ENCODE results near the gene VPS8. TPM values are rescaled to one million over a fixed set of nuclear protein-coding genes. Genes with fewer than 3 reads are reported as not detected.

The VPS8 gene
- total and polyA plus RNA-seq, 2 of the 13 experiments (the other 11 are each of a cell fraction or from before 2014, with no cell fraction given), result 14.2 to 35.1 TPM

- Histone ChIP-seq H3K4me3 (replicated peaks in 1 of 3; ENCODE audit: insufficient read depth in 1 of 3, low read depth in 2 of 3, low read length in 3 of 3) (no peak overlapping the region), H2AFZ (ENCODE audit: low read length) (no peak overlapping the region), H3K27me3 (ENCODE audit: control insufficient read depth in 1 of 2, insufficient read depth in 2 of 2, low read length in 2 of 2) (no peaks in the 10 kb centered on the region), H3K79me2 (ENCODE audit: insufficient read depth, low read length) (no peaks in the 10 kb centered on the region), H3K27ac (ENCODE audit: extremely low read length, insufficient read depth, low read length) (no peak overlapping the region), H3K4me1 (ENCODE audit: insufficient read depth, low read length) (no peaks in the 10 kb centered on the region), H3K4me2 (ENCODE audit: low read depth, low read length) (no peak overlapping the region), H3K9me3 (ENCODE audit: low read length) (no peaks in the 10 kb centered on the region), H3K9ac (ENCODE audit: insufficient read depth, low read depth, low read length) (no peak overlapping the region), H4K20me1 (ENCODE audit: insufficient read depth, low read length) (no peaks in the 10 kb centered on the region), H3K36me3 (replicated peaks in 1 of 2; ENCODE audit: control insufficient read depth in 1 of 2, insufficient read depth in 2 of 2, low read length in 2 of 2) (no peaks in the 10 kb centered on the region)
- POLR2A ChIA-PET, result no interaction called here
- no peak for TF ChIP-seq ELK4 (CRISPR knock-in tag; IDR thresholded peaks at IDR 0.05; ENCODE audit: borderline replicate concordance)
- 0 out of 2 replicates have a peak, but pooled peaks have one; percentile 69 for TF ChIP-seq PCBP1 (IDR thresholded peaks at IDR 0.05; ENCODE audit: borderline replicate concordance, low read depth, low read length)
- peak; percentile 97 for TF ChIP-seq HNRNPK (IDR thresholded peaks at IDR 0.05; ENCODE audit: low read depth, low read length, poor library complexity, severe bottlenecking)
- no peak for TF ChIP-seq MED13 (CRISPR knock-in tag; IDR thresholded peaks at IDR 0.05)
- BruUV-seq (replicated peaks), result no TSS peak
- ATAC-seq (no peak), DNase-seq (ENCODE audit: low spot score) (no peak), FAIRE-seq (no peak)
- 97% methylated on average over 4 of the region's 4 CpGs for WGBS (ENCODE audit: low lambda C conversion rate)
- intact Hi-C loops (cut with micrococcal nuclease; ENCODE audit: unreplicated experiment), result no loop called here
- in situ Hi-C loops (cut with HindIII; ENCODE audit: extremely low pct_ligation_motif_present, low pct_unique_long_range_greater_than_20kb), result no loop called here
- CTCF ChIA-PET (ENCODE audit: low intra/inter-chr PET ratio, low total read pairs), result no interaction called here
Measured at GRCh38 chr3:184895350-184895749, 83.4 kb downstream of the VPS8 start.

GRCh38 chr3:184896336-184896735 is 84.4 kb downstream of the VPS8 start:
- WGBS (ENCODE audit: low lambda C conversion rate), result 92% methylated on average over 2 of the region's 2 CpGs
- no TSS peak for BruUV-seq (replicated peaks)
- no peaks in the 10 kb centered on the region for H3K79me2 ChIP-seq (ENCODE audit: insufficient read depth, low read length)
- intact Hi-C loops (cut with micrococcal nuclease; ENCODE audit: unreplicated experiment) (no loop called here), in situ Hi-C loops (cut with HindIII; ENCODE audit: extremely low pct_ligation_motif_present, low pct_unique_long_range_greater_than_20kb) (no loop called here)
- H3K4me2 ChIP-seq (ENCODE audit: low read depth, low read length), result no peak overlapping the region
- DNase-seq (ENCODE audit: low spot score) (no peak), ATAC-seq (no peak), FAIRE-seq (no peak)
- no peak overlapping the region for H3K27ac ChIP-seq (ENCODE audit: extremely low read length, insufficient read depth, low read length)
- ChIA-PET CTCF (ENCODE audit: low intra/inter-chr PET ratio, low total read pairs) (no interaction called here), POLR2A (no interaction called here)
- no peaks in the 10 kb centered on the region for H3K27me3 ChIP-seq (ENCODE audit: control insufficient read depth in 1 of 2, insufficient read depth in 2 of 2, low read length in 2 of 2)
- no peak overlapping the region for H3K9ac ChIP-seq (ENCODE audit: insufficient read depth, low read depth, low read length)
- no peaks in the 10 kb centered on the region for H4K20me1 ChIP-seq (ENCODE audit: insufficient read depth, low read length)
- H3K4me1 ChIP-seq (ENCODE audit: insufficient read depth, low read length), result no peaks in the 10 kb centered on the region
- H3K9me3 ChIP-seq (ENCODE audit: low read length), result no peaks in the 10 kb centered on the region
- H2AFZ ChIP-seq (ENCODE audit: low read length), result no peak overlapping the region
- H3K36me3 ChIP-seq (replicated peaks in 1 of 2; ENCODE audit: control insufficient read depth in 1 of 2, insufficient read depth in 2 of 2, low read length in 2 of 2), result no peaks in the 10 kb centered on the region
- no peak overlapping the region for H3K4me3 ChIP-seq (replicated peaks in 1 of 3; ENCODE audit: insufficient read depth in 1 of 3, low read depth in 2 of 3, low read length in 3 of 3)
- TF ChIP-seq SMAD9 (CRISPR knock-in tag; IDR thresholded peaks at IDR 0.05) (no peak), CREBL2 (CRISPR knock-in tag; IDR thresholded peaks at IDR 0.05; ENCODE audit: borderline replicate concordance) (no peak), ZNF33B (CRISPR knock-in tag; IDR thresholded peaks at IDR 0.05) (no peak), MAFG (CRISPR knock-in tag; IDR thresholded peaks at IDR 0.05) (no peak), BCLAF1 (IDR thresholded peaks at IDR 0.05) (no peak), ZNF230 (CRISPR knock-in tag; IDR thresholded peaks at IDR 0.05) (no peak), TIGD3 (CRISPR knock-in tag; IDR thresholded peaks at IDR 0.05; ENCODE audit: borderline replicate concordance) (no peak), ZNF704 (CRISPR knock-in tag; IDR thresholded peaks at IDR 0.05; ENCODE audit: borderline replicate concordance) (no peak)

Measured in HepG2 (cell line).